H1 (cell line): Measurements from ENCODE around the gene PCDH8. TPM values are rescaled to one million over a fixed set of nuclear protein-coding genes. Genes with fewer than 3 reads are reported as not detected.

Source experiments
- CTCF ChIA-PET: fragments of 300-600 bp; sonication (Branson Sonifier 250); formaldehyde crosslinking; loops from one replicate; lab custom pipeline; 2021; ENCODE audit not compliant: partially characterized antibody; lab: Charles Lee
- POLR2A ChIA-PET: fragments of 300-600 bp; sonication (Branson Sonifier 250); formaldehyde crosslinking; loops from one replicate; lab custom pipeline; 2021; ENCODE audit warnings: inconsistent platforms; ENCODE audit not compliant: partially characterized antibody; lab: Charles Lee
- DNase-seq, 2 experiments: peaks; one replicate each; pipeline versions ENCODE4 v3.0.0 to v3.0.0-alpha.2; 2010 to 2022; ENCODE audit warnings: low spot score in 2 of 2, low read depth in 1 of 2, mixed read lengths in 1 of 2
- FAIRE-seq: peaks from 2 replicates; lab custom pipeline; 2011; peaks lifted over from hg19 to GRCh38; lab: Jason Lieb, UNC
- H2AFZ ChIP-seq: 2 replicates; pipeline ENCODE4 v1.8.1; 2012; ENCODE audit warnings: low read length, inconsistent platforms
- H2AK5ac ChIP-seq: 2 replicates; pipeline ENCODE4 v1.6.1; 2013; ENCODE audit warnings: low read depth, low read length
- H2BK120ac ChIP-seq: replicated peaks from 2 replicates; pipeline ENCODE3; 2013; ENCODE audit warnings: low read depth, low read length, inconsistent platforms
- H2BK12ac ChIP-seq: 2 replicates; pipeline ENCODE4 v1.6.1; 2013; ENCODE audit warnings: low read depth, low read length
- H2BK15ac ChIP-seq: 2 replicates; pipeline ENCODE4 v1.6.1; 2013; ENCODE audit warnings: low read length
- H2BK20ac ChIP-seq: 2 replicates; pipeline ENCODE4 v1.6.1; 2013; ENCODE audit warnings: low read length
- H2BK5ac ChIP-seq: 2 replicates; pipeline ENCODE4 v1.6.1; 2013; ENCODE audit warnings: low read depth, low read length
- H3K14ac ChIP-seq: 2 replicates; pipeline ENCODE4 v1.6.1; 2013; ENCODE audit warnings: inconsistent platforms; ENCODE audit not compliant: insufficient read length
- H3K18ac ChIP-seq: 2 replicates; pipeline ENCODE4 v1.6.1; 2013; ENCODE audit warnings: low read length; ENCODE audit errors: extremely low read depth
- H3K23ac ChIP-seq: 2 replicates; pipeline ENCODE4 v1.6.1; 2013; ENCODE audit warnings: inconsistent platforms; ENCODE audit not compliant: insufficient read length
- H3K23me2 ChIP-seq: 2 replicates; pipeline ENCODE4 v1.6.1; 2013; ENCODE audit warnings: low read depth, low read length
- H3K27ac ChIP-seq: 2 replicates; pipeline ENCODE4 v1.6.1; 2011; ENCODE audit warnings: low read depth, low read length, inconsistent platforms
- H3K27me3 ChIP-seq, 4 experiments: replicated peaks in 1 of 4; 1 replicate in 1 of 4; 2 replicates in 3 of 4; pipeline versions ENCODE4 v1.6.1 to v1.8.1; 2011 to 2013; ENCODE audit warnings: low read length in 3 of 4, mild to moderate bottlenecking in 3 of 4, inconsistent platforms in 2 of 4, mixed read lengths in 2 of 4, moderate library complexity in 1 of 4; ENCODE audit not compliant: control insufficient read depth in 3 of 4, insufficient read depth in 3 of 4; ENCODE audit errors: extremely low read depth in 1 of 4
- H3K36me3 ChIP-seq, 4 experiments: 2 replicates each; pipeline versions ENCODE4 v1.6.1 to v1.8.1; 2011 to 2013; ENCODE audit warnings: mild to moderate bottlenecking in 4 of 4, low read length in 3 of 4, moderate library complexity in 2 of 4, control low read depth in 1 of 4, inconsistent platforms in 1 of 4; ENCODE audit not compliant: insufficient read depth in 4 of 4, control insufficient read depth in 2 of 4
- H3K4ac ChIP-seq: replicated peaks from 2 replicates; pipeline ENCODE3; 2013; ENCODE audit warnings: low read length, low read depth, mixed read lengths, inconsistent platforms; ENCODE audit not compliant: insufficient read length
- H3K4me1 ChIP-seq, 4 experiments: replicated peaks in 1 of 4; 1 replicate in 1 of 4; 2 replicates in 3 of 4; pipeline versions ENCODE4 v1.6.1 to v1.8.1; 2011 to 2013; ENCODE audit warnings: low read length in 3 of 4, inconsistent platforms in 2 of 4, mixed read lengths in 1 of 4; ENCODE audit not compliant: insufficient read depth in 4 of 4, control insufficient read depth in 3 of 4
- H3K4me2 ChIP-seq, 2 experiments: 2 replicates each; pipeline versions ENCODE4 v1.6.1 to v1.8.1; 2011 to 2013; ENCODE audit warnings: low read depth in 2 of 2, low read length in 2 of 2, control low read depth in 1 of 2, inconsistent platforms in 1 of 2, mild to moderate bottlenecking in 1 of 2; ENCODE audit not compliant: insufficient read depth in 1 of 2
- H3K4me3 ChIP-seq, 4 experiments: fragments of 200-600, 300-600 bp in 1 of 4; sonication (generic), shearing (Covaris generic), sonication (Bioruptor Twin) in 1 of 4; 2 replicates each; pipeline versions ENCODE4 v1.5.1 to v1.8.1; 2011 to 2016; ENCODE audit warnings: low read length in 4 of 4, low read depth in 3 of 4, control low read depth in 2 of 4, inconsistent platforms in 2 of 4, mild to moderate bottlenecking in 2 of 4, mixed read lengths in 1 of 4, moderate library complexity in 1 of 4; ENCODE audit not compliant: insufficient read depth in 2 of 4; ENCODE audit errors: extremely low read depth in 1 of 4
- H3K56ac ChIP-seq: replicated peaks from 2 replicates; pipeline ENCODE3; 2013; ENCODE audit warnings: low read depth, mild to moderate bottlenecking, mixed read lengths, low read length, inconsistent platforms; ENCODE audit not compliant: insufficient read length
- H3K79me1 ChIP-seq: 2 replicates; pipeline ENCODE4 v1.6.1; 2013; ENCODE audit warnings: low read depth, low read length, control low read depth
- H3K79me2 ChIP-seq, 2 experiments: 2 replicates each; pipeline versions ENCODE4 v1.6.1 to v1.8.1; 2012 to 2013; ENCODE audit warnings: low read length in 2 of 2, mild to moderate bottlenecking in 2 of 2, inconsistent platforms in 1 of 2; ENCODE audit not compliant: insufficient read depth in 2 of 2, control insufficient read depth in 1 of 2
- H3K9ac ChIP-seq, 4 experiments: replicated peaks in 1 of 4; 1 replicate in 1 of 4; 2 replicates in 3 of 4; pipeline versions ENCODE4 v1.6.1 to v1.8.1; 2011 to 2013; ENCODE audit warnings: low read depth in 3 of 4, low read length in 3 of 4, control low read depth in 2 of 4, mild to moderate bottlenecking in 2 of 4, moderate library complexity in 2 of 4, inconsistent platforms in 1 of 4; ENCODE audit errors: extremely low read depth in 1 of 4
- H3K9me3 ChIP-seq, 2 experiments: 2 replicates each; pipeline versions ENCODE4 v1.6.1 to v1.8.1; 2012 to 2013; ENCODE audit warnings: mild to moderate bottlenecking in 2 of 2, moderate library complexity in 2 of 2, control low read depth in 1 of 2, inconsistent platforms in 1 of 2, low read depth in 1 of 2, low read length in 1 of 2, mixed read lengths in 1 of 2; ENCODE audit not compliant: insufficient read depth in 2 of 2
- H4K20me1 ChIP-seq, 2 experiments: replicated peaks in 1 of 2; 2 replicates each; pipeline versions ENCODE3 to v1.8.1; 2011 to 2013; ENCODE audit warnings: inconsistent platforms in 2 of 2, low read length in 2 of 2, mild to moderate bottlenecking in 1 of 2; ENCODE audit not compliant: insufficient read depth in 2 of 2, control insufficient read depth in 1 of 2
- H4K5ac ChIP-seq: 2 replicates; pipeline ENCODE4 v1.6.1; 2013; ENCODE audit warnings: low read length, low read depth, mixed read lengths, inconsistent platforms; ENCODE audit not compliant: insufficient read length
- H4K8ac ChIP-seq: 2 replicates; pipeline ENCODE4 v1.8.0; 2013; ENCODE audit warnings: mild to moderate bottlenecking, moderate library complexity, low read length, inconsistent platforms; ENCODE audit not compliant: insufficient read depth; ENCODE audit errors: extremely low read depth
- H4K91ac ChIP-seq: replicated peaks from 2 replicates; pipeline ENCODE3; 2013; ENCODE audit warnings: low read length, mixed read lengths, inconsistent platforms; ENCODE audit not compliant: insufficient read length
- BACH1 ChIP-seq: IDR thresholded peaks from 2 replicates; pipeline ENCODE4 v1.6.1; 2012; ENCODE audit warnings: low read length, improper control_type of control experiment
- HDAC2 ChIP-seq, 2 experiments: fragments of 300-600 bp in 1 of 2; sonication (generic) in 1 of 2; IDR thresholded peaks; 2 replicates each; pipeline ENCODE4 v1.6.1; 2011 to 2012; ENCODE audit warnings: low read depth in 2 of 2, low read length in 2 of 2, mild to moderate bottlenecking in 2 of 2, moderate library complexity in 2 of 2, borderline replicate concordance in 1 of 2, inconsistent platforms in 1 of 2
- JUN ChIP-seq: IDR thresholded peaks from 2 replicates; pipeline ENCODE4 v1.6.1; 2011; ENCODE audit warnings: low read depth, mild to moderate bottlenecking, improper control_type of control experiment, low read length
- KDM5A ChIP-seq: fragments of 200-600 bp; IDR thresholded peaks from 2 replicates; pipeline ENCODE4 v1.7.1; 2012; ENCODE audit warnings: mild to moderate bottlenecking, low read length, inconsistent platforms, mixed read lengths
- PHF8 ChIP-seq: fragments of 200-600 bp; sonication (generic); conservative IDR thresholded peaks from 2 replicates; pipeline ENCODE4 v1.7.1; 2012; ENCODE audit warnings: low read depth, mild to moderate bottlenecking, inconsistent platforms, low read length, moderate library complexity
- TAF7 ChIP-seq: optimal IDR thresholded peaks from 2 replicates; pipeline ENCODE3; 2011; ENCODE audit warnings: low read depth, mild to moderate bottlenecking, inconsistent platforms, low read length, moderate library complexity, borderline replicate concordance
- TEAD4 ChIP-seq: IDR thresholded peaks from 2 replicates; pipeline ENCODE4 v1.6.1; 2012; ENCODE audit warnings: low read depth, low read length, inconsistent platforms, mixed read lengths
- whole genome bisulfite sequencing, 2 experiments: shearing (Covaris generic) in 1 of 2; methylation state at CpG; one replicate each; pipeline versions ENCODE4 v1.1.6 to v1.1.7; 2013 to 2015; ENCODE audit warnings: low lambda C conversion rate in 2 of 2, mixed read lengths in 2 of 2, inconsistent platforms in 1 of 2, low coverage in 1 of 2, missing lambda C conversion rate in 1 of 2; ENCODE audit not compliant: insufficient replicate concordance in 2 of 2, insufficient coverage in 1 of 2, insufficient read length in 1 of 2; ENCODE audit errors: extremely low coverage in 1 of 2, missing lambda C conversion rate in 1 of 2; 5-methylcytosine and 5-hydroxymethylcytosine counted together
- polyA plus RNA-seq, 7 experiments: library from polyadenylated mRNA; depleted of rRNA in 3 of 7; stranded (reverse) in 5 of 7; unstranded in 2 of 7; fragments of >200 nt in 5 of 7; fragments of 200-250 nt in 2 of 7; gene quantifications; 1 replicate in 5 of 7; 2 replicates in 1 of 7; 4 replicates in 1 of 7; pipeline versions ENCODE4 v1.2.1 to v1.2.3, GENCODE V29; 2011 to 2013; ENCODE audit warnings: missing spikeins in 2 of 7, mixed read lengths in 2 of 7
- total RNA-seq: library from RNA; stranded (reverse); fragmentation: NEBNext Ultra II Directional; extraction: Animal tissue kit (Norgen Biotek cat#: 25700); gene quantifications from 2 replicates; pipeline ENCODE4 v1.2.1, GENCODE V29; 2021

Gene PCDH8
- total and polyA plus RNA-seq, 2 of the 8 experiments (the other 6 are each of a cell fraction or from before 2014, with no cell fraction given) = 0.82 to 1.6 TPM

DNA sequence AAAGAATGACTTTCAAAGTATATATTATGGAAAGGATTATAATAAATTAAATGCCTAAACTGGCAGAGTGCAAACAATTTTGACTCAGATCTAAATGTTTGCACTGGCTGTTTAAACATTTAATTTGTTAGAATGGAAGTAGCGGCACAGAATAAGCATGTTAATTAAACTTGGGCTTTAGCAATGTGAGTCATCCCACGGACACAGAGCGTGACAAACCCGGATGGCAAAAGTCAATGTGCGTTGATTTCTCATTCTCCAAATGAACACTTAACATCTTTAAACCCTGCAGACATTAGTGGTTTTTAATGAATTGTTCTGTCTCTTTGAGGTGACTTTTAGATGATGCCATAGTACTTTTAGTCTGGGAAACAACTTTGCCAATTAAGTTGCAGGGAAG is 38.4 kb downstream of the PCDH8 start:
- Histone ChIP-seq H3K79me2 (no peaks in the 10 kb centered on the region), H3K4me3 (no peak overlapping the region), H3K23me2 (no peaks in the 10 kb centered on the region; the same call in 1 of the 2 replicates), H4K5ac (no peak overlapping the region), H2BK15ac (no peak overlapping the region), H3K79me1 (no peaks in the 10 kb centered on the region), H4K91ac (no peak overlapping the region), H3K9ac (no peak overlapping the region), H3K14ac (no peak overlapping the region), H3K4me2 (no peak overlapping the region)
- DNase-seq = no peak
- no peak for FAIRE-seq
- no peak for TF ChIP-seq BACH1
- no peak for TF ChIP-seq JUN
- TF ChIP-seq TAF7 = no peak
- TF ChIP-seq HDAC2 (IDR thresholded peaks at IDR 0.05; ENCODE audit: borderline replicate concordance in 1 of 2, low read depth in 2 of 2, low read length in 2 of 2) = no peak
- TF ChIP-seq TEAD4 = no peak
- no peak for TF ChIP-seq PHF8
- TF ChIP-seq KDM5A = no peak
- TF ChIP-seq, all 59 proteins: peak for 0
- Histone ChIP-seq H3K4ac (no peak overlapping the region), H2BK5ac (no peak overlapping the region), H3K4me1 (peaks cover 0 to 6% (median 4%) of the 10 kb centered on the region in 4 experiments; a peak in 4 of 7 replicates), H3K56ac (no peak overlapping the region), H3K18ac (no peak overlapping the region), H2AFZ (no peak overlapping the region), H3K23ac (no peak overlapping the region), H4K8ac (no peak overlapping the region), H2BK12ac (no peak overlapping the region), H3K9me3 (peaks cover 0 to 1% of the 10 kb centered on the region in 2 experiments; a peak in 1 of 4 replicates), H4K20me1 (no peaks in the 10 kb centered on the region), H2BK120ac (no peak overlapping the region), H3K27me3 (no peaks in the 10 kb centered on the region), H3K27ac (no peak overlapping the region), H3K36me3 (no peaks in the 10 kb centered on the region), H2BK20ac (no peak overlapping the region), H2AK5ac (no peak overlapping the region)
- ChIA-PET POLR2A (interaction anchor here (0.9 to 2.5 kb wide), 5 partner anchors 40 to 157 kb away, joined by 3 to 12 read pairs (median 4); partner anchors contain the start of genes CNMD and SUGT1), CTCF (interaction anchor here (0.6 to 8.5 kb wide), 57 partner anchors 9 to 391 kb away, joined by 3 to 75 read pairs (median 7); partner anchors contain the start of genes CNMD, PCDH8 and SUGT1)
- WGBS, 2 experiments = 93% methylated on average over 5 of the region's 5 CpGs; no CpG with 5 or more reads in 1 of the 2 experiments
